Mucosa of rectum (tissue), 2 donors: ENCODE data around the gene FBP2.

Experiments
- H3K27ac ChIP-seq, 2 donors: one replicate each; pipeline ENCODE4 v1.7.0; 2013; ENCODE audit warnings: inconsistent platforms in 2 of 2, low read depth in 2 of 2, low read length in 2 of 2
- H3K27me3 ChIP-seq, 2 donors: one replicate each; pipeline ENCODE4 v1.7.0; 2013; ENCODE audit warnings: low read length in 2 of 2; ENCODE audit not compliant: control insufficient read depth in 2 of 2, insufficient read depth in 2 of 2
- H3K36me3 ChIP-seq, 2 donors: one replicate each; pipeline ENCODE4 v1.7.0; 2013; ENCODE audit warnings: low read length in 2 of 2; ENCODE audit not compliant: control insufficient read depth in 2 of 2, insufficient read depth in 2 of 2
- H3K4me1 ChIP-seq, 2 donors: one replicate each; pipeline ENCODE4 v1.7.0; 2013; ENCODE audit warnings: low read length in 2 of 2, mild to moderate bottlenecking in 1 of 2; ENCODE audit not compliant: control insufficient read depth in 2 of 2, insufficient read depth in 2 of 2
- H3K4me3 ChIP-seq, 2 donors: one replicate each; pipeline ENCODE4 v1.7.0; 2013; ENCODE audit warnings: low read length in 2 of 2
- H3K9ac ChIP-seq, 2 donors: one replicate each; pipeline ENCODE4 v1.7.0; 2013; ENCODE audit warnings: low read length in 2 of 2, low read depth in 1 of 2, mild to moderate bottlenecking in 1 of 2
- H3K9me3 ChIP-seq, 2 donors: one replicate each; pipeline ENCODE4 v1.7.0; 2013; ENCODE audit warnings: low read length in 2 of 2; ENCODE audit not compliant: control insufficient read depth in 2 of 2
- donor health status: healthy.
- donor health status: Normal muscosa, but diverticular disease.

Gene FBP2

GRCh38 chr9:94630281-94630680 lies 36.7 kb upstream of the FBP2 start:
- Histone ChIP-seq H3K36me3 (peaks cover 0 to 3% of the 10 kb centered on the region in 2 donors), H3K9me3 (no peaks in the 10 kb centered on the region), H3K27ac (no peak overlapping the region), H3K9ac (no peak overlapping the region), H3K27me3 (no peaks in the 10 kb centered on the region), H3K4me1 (peaks cover 14 to 19% of the 10 kb centered on the region in 2 donors), H3K4me3 (no peak overlapping the region)

- H3K36me3 ChIP-seq: peaks cover 0 to 3% of the 10 kb centered on the region in 2 donors
- H3K4me3 ChIP-seq: no peak overlapping the region
- H3K27ac ChIP-seq: no peak overlapping the region
- H3K9ac ChIP-seq: no peak overlapping the region
- H3K4me1 ChIP-seq: peaks cover 11 to 19% of the 10 kb centered on the region in 2 donors
- no peaks in the 10 kb centered on the region for H3K27me3 ChIP-seq
- no peaks in the 10 kb centered on the region for H3K9me3 ChIP-seq
Measured at GRCh38 chr9:94627287-94627686, 33.7 kb upstream of the FBP2 start.

GRCh38 chr9:94625835-94626234 lies 32.2 kb upstream of the FBP2 start:
- H3K9me3 ChIP-seq: no peaks in the 10 kb centered on the region
- H3K27me3 ChIP-seq: no peaks in the 10 kb centered on the region
- no peak overlapping the region for H3K4me3 ChIP-seq
- H3K4me1 ChIP-seq: peaks cover 6% of the 10 kb centered on the region in 2 donors
- peaks cover 0 to 3% of the 10 kb centered on the region in 2 donors for H3K36me3 ChIP-seq
- H3K9ac ChIP-seq: no peak overlapping the region
- H3K27ac ChIP-seq: no peak overlapping the region

- H3K9ac ChIP-seq: no peak overlapping the region
- H3K9me3 ChIP-seq: no peaks in the 10 kb centered on the region
- H3K4me1 ChIP-seq: no peaks in the 10 kb centered on the region
- H3K4me3 ChIP-seq: no peak overlapping the region
- peaks cover 2 to 3% of the 10 kb centered on the region in 2 donors for H3K36me3 ChIP-seq
- no peak overlapping the region for H3K27ac ChIP-seq
- H3K27me3 ChIP-seq: no peaks in the 10 kb centered on the region
Measured at GRCh38 chr9:94624629-94625028, 31.0 kb upstream of the FBP2 start.

GRCh38 chr9:94623253-94623652 lies 29.6 kb upstream of the FBP2 start:
- Histone ChIP-seq H3K36me3 (peaks cover 2 to 5% of the 10 kb centered on the region in 2 donors), H3K4me3 (no peak overlapping the region), H3K27me3 (no peaks in the 10 kb centered on the region), H3K9me3 (no peaks in the 10 kb centered on the region), H3K27ac (peak overlapping the region in 1 of 2 donors; percentile 23), H3K4me1 (no peaks in the 10 kb centered on the region), H3K9ac (peak overlapping the region in 1 of 2 donors; percentile 40)

GRCh38 chr9:94622087-94622800 lies 28.6 kb upstream of the FBP2 start:
- H3K9ac ChIP-seq: no peak overlapping the region

GRCh38 chr9:94619026-94619425 lies 25.4 kb upstream of the FBP2 start:
- Histone ChIP-seq H3K9me3 (no peaks in the 10 kb centered on the region), H3K4me3 (no peak overlapping the region), H3K4me1 (no peaks in the 10 kb centered on the region), H3K27me3 (no peaks in the 10 kb centered on the region), H3K36me3 (peaks cover 2% of the 10 kb centered on the region in 2 donors), H3K9ac (no peak overlapping the region), H3K27ac (no peak overlapping the region)

More at GRCh38 chr9:94622087-94622800, 28.6 kb upstream of the FBP2 start:
- Histone ChIP-seq H3K4me1 (no peaks in the 10 kb centered on the region), H3K9me3 (no peaks in the 10 kb centered on the region), H3K36me3 (peaks cover 2% of the 10 kb centered on the region in 2 donors), H3K27ac (no peak overlapping the region), H3K27me3 (no peaks in the 10 kb centered on the region), H3K4me3 (no peak overlapping the region)

- no peak overlapping the region for H3K4me3 ChIP-seq
- H3K27ac ChIP-seq: no peak overlapping the region
- H3K9me3 ChIP-seq: no peaks in the 10 kb centered on the region
- H3K4me1 ChIP-seq: peaks cover 18 to 27% of the 10 kb centered on the region in 2 donors
- H3K27me3 ChIP-seq: no peaks in the 10 kb centered on the region
- H3K9ac ChIP-seq: no peak overlapping the region
- no peaks in the 10 kb centered on the region for H3K36me3 ChIP-seq
Measured at GRCh38 chr9:94613003-94613402, 19.4 kb upstream of the FBP2 start.

GRCh38 chr9:94612071-94612470 lies 18.4 kb upstream of the FBP2 start:
- Histone ChIP-seq H3K36me3 (no peaks in the 10 kb centered on the region), H3K9me3 (no peaks in the 10 kb centered on the region), H3K9ac (peak overlapping the region in 1 of 2 donors; percentile 26), H3K4me1 (peaks cover 28 to 36% of the 10 kb centered on the region in 2 donors), H3K4me3 (no peak overlapping the region), H3K27ac (peak overlapping the region; percentile 78 to 79), H3K27me3 (no peaks in the 10 kb centered on the region)

GRCh38 chr9:94611638-94612068 lies 18.0 kb upstream of the FBP2 start:
- Histone ChIP-seq H3K27ac (peak overlapping the region; percentile 78 to 79), H3K9me3 (no peaks in the 10 kb centered on the region)

More at GRCh38 chr9:94611638-94612068, 18.0 kb upstream of the FBP2 start:
- Histone ChIP-seq H3K36me3 (no peaks in the 10 kb centered on the region), H3K4me1 (peaks cover 31 to 40% of the 10 kb centered on the region in 2 donors), H3K9ac (peak overlapping the region in 1 of 2 donors; percentile 26), H3K27me3 (no peaks in the 10 kb centered on the region), H3K4me3 (no peak overlapping the region)
